HEK293 (cell line): ENCODE measurements around the gene TOR2A.

ENCODE experiments used
- BCL11A ChIP-seq: fragments of 450-650 bp; formaldehyde crosslinking; IDR thresholded peaks from 2 replicates; pipeline ENCODE4 v1.5.1; 2016; ENCODE audit warnings: low read depth, missing biosample characterization, missing genetic modification characterization
- BCL11B ChIP-seq: fragments of 450-650 bp; formaldehyde crosslinking; IDR thresholded peaks from 2 replicates; pipeline ENCODE4 v1.5.1; 2016; ENCODE audit warnings: low read depth, missing biosample characterization, missing genetic modification characterization
- HOXA7 ChIP-seq: sonication (generic); formaldehyde crosslinking; IDR thresholded peaks from 2 replicates; pipeline ENCODE4 v1.8.1; 2022; ENCODE audit warnings: missing genetic modification reagents, borderline replicate concordance
- HOXD13 ChIP-seq: sonication (generic); formaldehyde crosslinking; IDR thresholded peaks from 2 replicates; pipeline ENCODE4 v1.8.0; 2022; ENCODE audit warnings: missing genetic modification reagents, borderline replicate concordance
- KLF8 ChIP-seq: fragments of 450-650 bp; formaldehyde crosslinking; IDR thresholded peaks from 2 replicates; pipeline ENCODE4 v1.5.1; 2016; ENCODE audit warnings: missing biosample characterization, missing genetic modification characterization
- KLF9 ChIP-seq: fragments of 450-650 bp; formaldehyde crosslinking; IDR thresholded peaks from 2 replicates; pipeline ENCODE4 v1.5.1; 2016; ENCODE audit warnings: missing biosample characterization, missing genetic modification characterization, low read depth
- OSR2 ChIP-seq: fragments of 450-650 bp; formaldehyde crosslinking; IDR thresholded peaks from 2 replicates; pipeline ENCODE4 v1.5.1; 2016; ENCODE audit warnings: missing biosample characterization, missing genetic modification characterization
- PBX3 ChIP-seq: sonication (generic); formaldehyde crosslinking; IDR thresholded peaks from 2 replicates; pipeline ENCODE4 v1.8.1; 2022; ENCODE audit warnings: mild to moderate bottlenecking, moderate library complexity, missing genetic modification reagents
- PRDM1 ChIP-seq: fragments of 450-650 bp; formaldehyde crosslinking; IDR thresholded peaks from 2 replicates; pipeline ENCODE4; 2016; ENCODE audit warnings: missing biosample characterization, missing genetic modification characterization
- ZBTB26 ChIP-seq: fragments of 450-650 bp; formaldehyde crosslinking; optimal IDR thresholded peaks from 2 replicates; pipeline ENCODE3; 2016; ENCODE audit warnings: missing biosample characterization, mild to moderate bottlenecking, missing genetic modification characterization
- ZBTB7A ChIP-seq: fragments of 450-650 bp; formaldehyde crosslinking; IDR thresholded peaks from 2 replicates; pipeline ENCODE4 v1.5.1; 2016; ENCODE audit warnings: low read depth, missing biosample characterization, missing genetic modification characterization
- ZFP3 ChIP-seq: fragments of 450-650 bp; formaldehyde crosslinking; IDR thresholded peaks from 2 replicates; pipeline ENCODE4 v1.5.1; 2016; ENCODE audit warnings: low read depth, missing biosample characterization, missing genetic modification characterization
- ZIC2 ChIP-seq: fragments of 450-650 bp; formaldehyde crosslinking; IDR thresholded peaks from 2 replicates; pipeline ENCODE4 v1.5.1; 2016; ENCODE audit warnings: missing biosample characterization, missing genetic modification characterization
- ZNF10 ChIP-seq: fragments of 450-650 bp; formaldehyde crosslinking; IDR thresholded peaks from 2 replicates; pipeline ENCODE4 v1.5.1; 2017; ENCODE audit warnings: missing biosample characterization, missing genetic modification characterization
- ZNF138 ChIP-seq: fragments of 450-650 bp; formaldehyde crosslinking; IDR thresholded peaks from 2 replicates; pipeline ENCODE4 v1.5.1; 2016; ENCODE audit warnings: missing biosample characterization, missing genetic modification characterization, borderline replicate concordance
- ZNF223 ChIP-seq: fragments of 450-650 bp; formaldehyde crosslinking; IDR thresholded peaks from 2 replicates; pipeline ENCODE4 v1.5.1; 2016; ENCODE audit warnings: missing biosample characterization, missing genetic modification characterization
- ZNF23 ChIP-seq: fragments of 450-650 bp; formaldehyde crosslinking; IDR thresholded peaks from 2 replicates; pipeline ENCODE4 v1.5.1; 2016; ENCODE audit warnings: missing biosample characterization, missing genetic modification characterization, borderline replicate concordance
- ZNF324 ChIP-seq: fragments of 450-650 bp; formaldehyde crosslinking; IDR thresholded peaks from 2 replicates; pipeline ENCODE4 v1.5.1; 2016; ENCODE audit warnings: missing biosample characterization, missing genetic modification characterization
- ZNF366 ChIP-seq: fragments of 450-650 bp; formaldehyde crosslinking; conservative IDR thresholded peaks from 2 replicates; pipeline ENCODE4 v1.5.1; 2016; ENCODE audit warnings: missing biosample characterization, missing genetic modification characterization
- ZNF423 ChIP-seq: fragments of 450-650 bp; formaldehyde crosslinking; IDR thresholded peaks from 2 replicates; pipeline ENCODE4 v1.5.1; 2016; ENCODE audit warnings: missing biosample characterization, missing genetic modification characterization
- ZNF514 ChIP-seq: fragments of 450-650 bp; formaldehyde crosslinking; IDR thresholded peaks from 2 replicates; pipeline ENCODE4 v1.5.1; 2016; ENCODE audit warnings: missing biosample characterization, missing genetic modification characterization
- ZNF521 ChIP-seq: fragments of 450-650 bp; formaldehyde crosslinking; IDR thresholded peaks from 2 replicates; pipeline ENCODE4 v1.5.1; 2017; ENCODE audit warnings: missing biosample characterization, mild to moderate bottlenecking, missing genetic modification characterization
- ZNF530 ChIP-seq: fragments of 450-650 bp; formaldehyde crosslinking; IDR thresholded peaks from 2 replicates; pipeline ENCODE4 v1.5.1; 2016; ENCODE audit warnings: low read depth, missing biosample characterization, missing genetic modification characterization
- ZNF544 ChIP-seq: fragments of 450-650 bp; formaldehyde crosslinking; IDR thresholded peaks from 2 replicates; pipeline ENCODE4 v1.5.0; 2017; ENCODE audit warnings: missing biosample characterization, missing genetic modification characterization
- ZNF585B ChIP-seq: fragments of 450-650 bp; formaldehyde crosslinking; IDR thresholded peaks from 2 replicates; pipeline ENCODE4 v1.5.1; 2016; ENCODE audit warnings: missing biosample characterization, missing genetic modification characterization
- ZNF596 ChIP-seq: fragments of 450-650 bp; IDR thresholded peaks from 2 replicates; pipeline ENCODE4 v1.5.0; 2018; ENCODE audit warnings: missing biosample characterization, mild to moderate bottlenecking, missing genetic modification characterization, moderate library complexity
- ZNF621 ChIP-seq: fragments of 450-650 bp; formaldehyde crosslinking; IDR thresholded peaks from 2 replicates; pipeline ENCODE4 v1.5.1; 2017; ENCODE audit warnings: missing biosample characterization, missing genetic modification characterization
- ZNF624 ChIP-seq: fragments of 450-650 bp; formaldehyde crosslinking; IDR thresholded peaks from 2 replicates; pipeline ENCODE4 v1.5.1; 2017; ENCODE audit warnings: missing biosample characterization, missing genetic modification characterization
- ZNF629 ChIP-seq: fragments of 450-650 bp; formaldehyde crosslinking; IDR thresholded peaks from 2 replicates; pipeline ENCODE4 v1.5.1; 2017; ENCODE audit warnings: missing biosample characterization, missing genetic modification characterization
- ZNF660 ChIP-seq: fragments of 450-650 bp; IDR thresholded peaks from 2 replicates; pipeline ENCODE4 v1.5.1; 2018; ENCODE audit warnings: missing biosample characterization, mild to moderate bottlenecking, missing genetic modification characterization
- ZNF747 ChIP-seq: fragments of 450-650 bp; formaldehyde crosslinking; IDR thresholded peaks from 2 replicates; pipeline ENCODE4 v1.5.1; 2016; ENCODE audit warnings: missing biosample characterization, missing genetic modification characterization
- ZSCAN16 ChIP-seq: fragments of 450-650 bp; formaldehyde crosslinking; IDR thresholded peaks from 2 replicates; pipeline ENCODE4 v1.5.1; 2016; ENCODE audit warnings: missing biosample characterization, missing genetic modification characterization
- ZSCAN30 ChIP-seq: fragments of 450-650 bp; IDR thresholded peaks from 2 replicates; pipeline ENCODE4 v1.5.1; 2018; ENCODE audit warnings: missing biosample characterization, mild to moderate bottlenecking, missing genetic modification characterization, moderate library complexity
- TF ChIP-seq, protein P1 (sequence below): fragments of 450-650 bp; formaldehyde crosslinking; conservative IDR thresholded peaks from 2 replicates; pipeline ENCODE4 v1.5.1; 2016; ENCODE audit warnings: low read depth, missing biosample characterization, missing genetic modification characterization

TOR2A gene

DNA sequence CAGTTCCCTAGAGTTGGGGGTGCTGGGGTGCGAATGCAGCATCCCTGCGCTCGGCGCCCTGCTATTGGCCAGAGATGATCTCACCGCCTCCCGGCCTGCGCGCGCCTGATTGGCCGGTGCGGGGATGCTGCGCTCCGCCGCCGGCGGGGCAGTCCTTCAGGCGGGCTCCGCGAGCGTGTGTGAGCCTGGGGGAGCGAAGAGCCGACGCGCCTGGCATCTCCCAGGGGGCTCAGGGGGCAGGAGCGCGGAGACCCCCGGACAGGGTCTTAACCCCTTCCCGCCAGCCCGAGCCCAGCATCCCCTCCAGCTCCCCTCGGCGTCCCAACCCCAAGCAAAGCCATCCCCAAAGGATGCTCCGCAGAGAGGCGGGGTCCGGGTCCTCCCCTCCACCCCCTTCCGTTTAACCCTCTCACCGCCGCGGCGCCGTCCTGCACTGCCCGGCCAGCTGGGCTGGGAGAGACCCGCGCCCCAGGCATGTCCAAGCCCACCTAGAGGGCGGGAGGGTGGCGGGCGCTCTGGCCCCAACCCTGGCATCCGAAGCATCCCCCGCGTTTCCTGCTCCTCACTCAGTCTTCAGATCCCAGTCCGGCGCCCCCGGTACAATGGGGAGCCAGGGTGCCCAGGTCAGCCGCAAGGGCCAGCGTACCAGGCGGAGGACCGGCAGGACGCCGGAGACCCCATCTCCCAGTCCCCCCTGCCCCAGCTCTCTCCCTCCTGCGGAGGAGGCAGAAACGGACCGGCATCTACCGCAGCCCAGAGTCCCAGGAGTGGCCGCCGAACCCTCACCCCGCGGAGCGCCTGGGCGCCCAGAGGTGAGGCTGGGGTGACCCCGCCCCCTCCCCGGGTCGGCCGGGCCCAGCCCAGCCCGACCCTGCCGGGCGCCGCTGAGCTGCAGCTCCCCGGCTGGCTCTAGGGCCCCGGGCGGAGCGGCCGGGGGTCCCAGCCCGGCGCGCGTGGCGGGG, 19.3 kb upstream of the TOR2A start (continued):
- TF ChIP-seq ZFP3 (tag by site-specific recombination) (no peak), ZBTB7A (tag by site-specific recombination) (peak; percentile 80), KLF9 (tag by site-specific recombination) (peak; percentile 79), PRDM1 (no peak), ZNF530 (no peak), ZSCAN16 (tag by site-specific recombination) (no peak), HOXA7 (no peak), ZNF10 (no peak), ZBTB26 (tag by site-specific recombination) (peak; percentile 70), HOXD13 (CRISPR knock-in tag) (no peak), ZNF660 (no peak), ZNF521 (tag by site-specific recombination) (no peak), ZNF324 (tag by site-specific recombination) (0 out of 2 replicates have a peak, but pooled peaks have one; percentile 32), ZNF585B (no peak), ZNF138 (tag by site-specific recombination) (no peak), KLF8 (tag by site-specific recombination) (peak; percentile 70), PBX3 (CRISPR knock-in tag) (no peak), ZNF223 (no peak), BCL11A (tag by site-specific recombination) (peak; percentile 60; the same call in 1 of the 2 replicates), ZNF624 (tag by site-specific recombination) (no peak), ZNF629 (tag by site-specific recombination) (peak; percentile 46; the same call in 1 of the 2 replicates), ZNF621 (tag by site-specific recombination) (no peak), ZSCAN30 (tag by site-specific recombination) (no peak), ZIC2 (tag by site-specific recombination) (no peak), ZNF423 (no peak), ZNF747 (no peak), ZNF366 (tag by site-specific recombination) (no peak), BCL11B (tag by site-specific recombination) (no peak), ZNF596 (tag by site-specific recombination) (no peak), ZNF23 (tag by site-specific recombination) (no peak), ZNF514 (tag by site-specific recombination) (no peak), ZNF544 (tag by site-specific recombination) (no peak), OSR2 (tag by site-specific recombination) (no peak)
- TF ChIP-seq, protein P1, sequence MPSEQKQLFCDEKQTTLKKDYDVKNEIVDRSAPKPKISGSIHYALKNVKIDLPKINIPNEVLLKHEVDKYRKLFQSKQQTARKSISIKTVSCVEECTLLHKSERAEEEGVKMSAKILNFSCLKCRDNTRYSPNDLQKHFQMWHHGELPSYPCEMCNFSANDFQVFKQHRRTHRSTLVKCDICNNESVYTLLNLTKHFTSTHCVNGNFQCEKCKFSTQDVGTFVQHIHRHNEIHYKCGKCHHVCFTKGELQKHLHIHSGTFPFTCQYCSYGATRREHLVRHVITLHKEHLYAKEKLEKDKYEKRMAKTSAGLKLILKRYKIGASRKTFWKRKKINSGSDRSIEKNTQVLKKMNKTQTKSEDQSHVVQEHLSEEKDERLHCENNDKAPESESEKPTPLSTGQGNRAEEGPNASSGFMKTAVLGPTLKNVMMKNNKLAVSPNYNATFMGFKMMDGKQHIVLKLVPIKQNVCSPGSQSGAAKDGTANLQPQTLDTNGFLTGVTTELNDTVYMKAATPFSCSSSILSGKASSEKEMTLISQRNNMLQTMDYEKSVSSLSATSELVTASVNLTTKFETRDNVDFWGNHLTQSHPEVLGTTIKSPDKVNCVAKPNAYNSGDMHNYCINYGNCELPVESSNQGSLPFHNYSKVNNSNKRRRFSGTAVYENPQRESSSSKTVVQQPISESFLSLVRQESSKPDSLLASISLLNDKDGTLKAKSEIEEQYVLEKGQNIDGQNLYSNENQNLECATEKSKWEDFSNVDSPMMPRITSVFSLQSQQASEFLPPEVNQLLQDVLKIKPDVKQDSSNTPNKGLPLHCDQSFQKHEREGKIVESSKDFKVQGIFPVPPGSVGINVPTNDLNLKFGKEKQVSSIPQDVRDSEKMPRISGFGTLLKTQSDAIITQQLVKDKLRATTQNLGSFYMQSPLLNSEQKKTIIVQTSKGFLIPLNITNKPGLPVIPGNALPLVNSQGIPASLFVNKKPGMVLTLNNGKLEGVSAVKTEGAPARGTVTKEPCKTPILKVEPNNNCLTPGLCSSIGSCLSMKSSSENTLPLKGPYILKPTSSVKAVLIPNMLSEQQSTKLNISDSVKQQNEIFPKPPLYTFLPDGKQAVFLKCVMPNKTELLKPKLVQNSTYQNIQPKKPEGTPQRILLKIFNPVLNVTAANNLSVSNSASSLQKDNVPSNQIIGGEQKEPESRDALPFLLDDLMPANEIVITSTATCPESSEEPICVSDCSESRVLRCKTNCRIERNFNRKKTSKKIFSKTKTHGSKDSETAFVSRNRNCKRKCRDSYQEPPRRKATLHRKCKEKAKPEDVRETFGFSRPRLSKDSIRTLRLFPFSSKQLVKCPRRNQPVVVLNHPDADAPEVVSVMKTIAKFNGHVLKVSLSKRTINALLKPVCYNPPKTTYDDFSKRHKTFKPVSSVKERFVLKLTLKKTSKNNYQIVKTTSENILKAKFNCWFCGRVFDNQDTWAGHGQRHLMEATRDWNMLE: no peak
